OCI-LY1 (cell line): Measurements from ENCODE around the gene AKR1C8.

ENCODE experiments used
- CTCF ChIP-seq: fragments of 200-600 bp; sonication (generic), shearing (Covaris generic); IDR thresholded peaks from 2 replicates; pipeline ENCODE4 v1.5.1; 2017; ENCODE audit warnings: mild to moderate bottlenecking, antibody characterized with exemption, low read length, moderate library complexity, mixed read lengths
- EZH2 ChIP-seq: fragments of 200-600 bp; sonication (generic), shearing (Covaris generic); IDR thresholded peaks from 2 replicates; pipeline ENCODE4 v1.8.0; 2017; ENCODE audit warnings: borderline replicate concordance, mixed run types, mild to moderate bottlenecking, antibody characterized with exemption, low read length, moderate library complexity, mixed read lengths

GRCh38 chr10:5151076-5151475, 33.9 kb downstream of the AKR1C8 start:
- TF ChIP-seq EZH2 (no peak), CTCF (no peak)
